Liver (tissue), 9 donors: Measurements from ENCODE around the gene SNAI3. TPM values are rescaled to one million over a fixed set of nuclear protein-coding genes. Genes with fewer than 3 reads are reported as not detected.

Experiments
- DNase-seq: peaks from one replicate; pipeline ENCODE4 v3.0.0-alpha.2; 2017; ENCODE audit warnings: low spot score
- H3K27ac ChIP-seq, 2 donors: one replicate each; pipeline ENCODE4 v1.7.0; 2013; ENCODE audit warnings: inconsistent platforms in 2 of 2, low read length in 2 of 2, control low read depth in 1 of 2, low read depth in 1 of 2, mild to moderate bottlenecking in 1 of 2
- H3K27me3 ChIP-seq, 4 donors: one replicate each; pipeline versions ENCODE4 v1.6.1 to v1.7.0; 2013; ENCODE audit warnings: low read length in 3 of 4, inconsistent platforms in 1 of 4, mild to moderate bottlenecking in 1 of 4, moderate library complexity in 1 of 4; ENCODE audit not compliant: control insufficient read depth in 4 of 4, insufficient read depth in 4 of 4
- H3K36me3 ChIP-seq, 4 donors: one replicate each; pipeline versions ENCODE4 v1.6.1 to v1.7.0; 2013; ENCODE audit warnings: low read length in 3 of 4, mild to moderate bottlenecking in 3 of 4, low read depth in 1 of 4, moderate library complexity in 1 of 4; ENCODE audit not compliant: control insufficient read depth in 4 of 4, insufficient read depth in 3 of 4
- H3K4me1 ChIP-seq, 4 donors: one replicate each; pipeline versions ENCODE4 v1.6.1 to v1.7.0; 2013; ENCODE audit warnings: low read length in 3 of 4, mild to moderate bottlenecking in 3 of 4, moderate library complexity in 1 of 4; ENCODE audit not compliant: control insufficient read depth in 4 of 4, insufficient read depth in 4 of 4
- H3K4me3 ChIP-seq, 3 donors: one replicate each; pipeline versions ENCODE4 v1.6.1 to v1.7.0; 2013; ENCODE audit warnings: low read length in 3 of 3, control low read depth in 1 of 3, low read depth in 1 of 3, mild to moderate bottlenecking in 1 of 3
- H3K9ac ChIP-seq, 2 donors: one replicate each; pipeline ENCODE4 v1.7.0; 2013; ENCODE audit warnings: low read length in 2 of 2, mild to moderate bottlenecking in 2 of 2, moderate library complexity in 2 of 2, control low read depth in 1 of 2, low read depth in 1 of 2
- H3K9me3 ChIP-seq, 4 donors: one replicate each; pipeline versions ENCODE4 v1.6.1 to v1.7.0; 2013; ENCODE audit warnings: low read length in 3 of 4; ENCODE audit not compliant: control insufficient read depth in 4 of 4
- ATF3 ChIP-seq: IDR thresholded peaks from 2 replicates; pipeline ENCODE4 v1.6.1; 2016; ENCODE audit warnings: antibody characterized with exemption
- EGR1 ChIP-seq, 2 donors: IDR thresholded peaks; 2 replicates each; pipeline ENCODE4 v1.6.1; 2016 to 2018; ENCODE audit warnings: antibody characterized with exemption in 2 of 2, low read depth in 2 of 2
- FOXA2 ChIP-seq: IDR thresholded peaks from 2 replicates; pipeline ENCODE4 v1.6.1; 2016; ENCODE audit warnings: antibody characterized with exemption
- GABPA ChIP-seq, 2 donors: IDR thresholded peaks in 1 of 2; conservative IDR thresholded peaks in 1 of 2; 2 replicates each; pipeline ENCODE4 v1.6.1; 2016; ENCODE audit warnings: antibody characterized with exemption in 2 of 2, mild to moderate bottlenecking in 1 of 2, moderate library complexity in 1 of 2
- HNF4A ChIP-seq, 2 donors: conservative IDR thresholded peaks; 2 replicates each; pipeline ENCODE4 v1.6.1; 2016; ENCODE audit warnings: antibody characterized with exemption in 2 of 2, mild to moderate bottlenecking in 2 of 2
- HNF4G ChIP-seq: IDR thresholded peaks from 2 replicates; pipeline ENCODE4 v1.6.1; 2016; ENCODE audit warnings: antibody characterized with exemption
- JUND ChIP-seq, 2 donors: IDR thresholded peaks; 2 replicates each; pipeline ENCODE4 v1.6.1; 2016; ENCODE audit warnings: antibody characterized with exemption in 2 of 2
- NR2F2 ChIP-seq: IDR thresholded peaks from 2 replicates; pipeline ENCODE4 v1.6.1; 2016; ENCODE audit warnings: antibody characterized with exemption
- RAD21 ChIP-seq, 2 donors: IDR thresholded peaks; 2 replicates each; pipeline ENCODE4 v1.6.1; 2016; ENCODE audit warnings: antibody characterized with exemption in 2 of 2, mild to moderate bottlenecking in 2 of 2
- RXRA ChIP-seq, 2 donors: IDR thresholded peaks; 2 replicates each; pipeline ENCODE4 v1.6.1; 2017 to 2018; ENCODE audit warnings: antibody characterized with exemption in 2 of 2, mild to moderate bottlenecking in 1 of 2
- SP1 ChIP-seq: IDR thresholded peaks from 2 replicates; pipeline ENCODE4 v1.6.1; 2018; ENCODE audit warnings: antibody characterized with exemption, mild to moderate bottlenecking
- TAF1 ChIP-seq: conservative IDR thresholded peaks from 2 replicates; pipeline ENCODE4 v1.6.1; 2016; ENCODE audit warnings: antibody characterized with exemption, mild to moderate bottlenecking
- YY1 ChIP-seq: IDR thresholded peaks from 2 replicates; pipeline ENCODE4 v1.6.1; 2016; ENCODE audit warnings: antibody characterized with exemption, mild to moderate bottlenecking
- ZBTB33 ChIP-seq: IDR thresholded peaks from 2 replicates; pipeline ENCODE4 v1.6.1; 2016; ENCODE audit warnings: antibody characterized with exemption
- WGBS: extraction: QIAGEN DNeasy Blood & Tissue Kit; methylation state at CpG from one replicate; pipeline ENCODE4 v1.1.7; 2013; 5-methylcytosine and 5-hydroxymethylcytosine counted together
- polyA plus RNA-seq, 2 donors: library from polyadenylated mRNA; stranded (reverse) in 1 of 2; unstranded in 1 of 2; fragments of 200-250 nt in 1 of 2; fragments of >200 nt in 1 of 2; fragmentation: Nextera tagmentation in 1 of 2; extraction: Ambion mirVana in 1 of 2; gene quantifications; one replicate each; pipeline versions ENCODE4 v1.2.1 to v1.2.3, GENCODE V29; 2013 to 2015
- total RNA-seq, 2 donors: library from RNA; depleted of rRNA; stranded (reverse); fragments of >200 nt; gene quantifications; one replicate each; pipeline ENCODE4 v1.2.3, GENCODE V29; 2014
- TF ChIP-seq, protein P1 (sequence below): IDR thresholded peaks from 2 replicates; pipeline ENCODE4 v1.6.1; 2016; ENCODE audit warnings: antibody characterized with exemption
- TF ChIP-seq, protein P2 (sequence below): fragments of 150-350 bp; IDR thresholded peaks from 2 replicates; pipeline ENCODE4 v1.5.1; 2017; ENCODE audit warnings: improper control_type of control experiment, low read depth, low read length; ENCODE audit not compliant: missing input control
- donor health status: healthy.
- donor health status: healthy.
- donor health status: healthy.
- donor health status: healthy.
- donor health status: healthy.

SNAI3 gene
- total and polyA plus RNA-seq, 4 donors, result 0.05 to 0.48 (median 0.20) TPM

DNA sequence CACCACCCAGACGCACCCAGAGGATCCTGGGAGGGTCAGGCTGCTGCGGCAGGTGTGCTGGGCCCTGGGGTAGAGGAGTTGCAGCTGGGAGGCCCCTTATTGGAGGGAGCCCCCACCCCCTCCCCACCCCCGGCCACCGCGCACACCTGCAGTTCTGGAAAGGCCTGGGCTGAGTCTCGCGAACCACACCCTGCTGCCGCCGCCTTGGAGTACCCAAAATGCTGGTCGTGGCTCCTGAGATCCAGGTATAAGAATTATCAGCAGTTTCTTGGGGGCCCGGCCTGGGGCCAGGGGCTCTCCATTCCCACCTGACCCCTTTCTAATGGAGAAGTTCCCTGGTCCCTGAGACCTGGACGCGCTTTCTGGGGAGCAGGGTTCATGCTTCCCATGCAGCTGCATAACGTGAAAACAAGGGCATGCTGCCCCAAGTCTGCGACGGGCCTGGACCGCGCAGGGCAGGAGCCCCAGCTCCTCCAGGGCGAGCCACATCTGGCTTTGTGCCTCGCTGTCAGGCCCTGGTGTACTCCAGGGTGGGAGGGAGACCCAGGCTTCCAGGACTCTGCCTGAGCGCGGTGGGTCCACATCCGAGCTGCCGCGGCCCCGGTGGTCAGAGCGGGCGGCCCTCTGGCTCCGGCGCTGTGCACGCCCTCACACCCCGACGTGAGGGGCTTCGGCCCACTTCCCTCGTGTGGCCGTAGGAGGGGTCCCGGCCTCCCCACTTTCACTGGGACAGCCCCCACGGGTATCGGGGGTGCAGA is 7.3 kb upstream of the SNAI3 start:
- Histone ChIP-seq H3K4me3 (no peak overlapping the region), H3K27ac (no peak overlapping the region), H3K4me1 (no peaks in the 10 kb centered on the region), H3K9me3 (no peaks in the 10 kb centered on the region), H3K36me3 (peaks cover 2 to 12% (median 4%) of the 10 kb centered on the region in 4 donors), H3K27me3 (no peaks in the 10 kb centered on the region), H3K9ac (no peak overlapping the region)
- DNase-seq, result no peak
- WGBS, result 90% methylated on average over 39 of the region's 39 CpGs
- TF ChIP-seq FOXA2 (no peak), ATF3 (no peak), TAF1 (no peak), EGR1 (IDR thresholded peaks at IDR 0.05; ENCODE audit: low read depth in 2 of 2) (no peak), JUND (IDR thresholded peaks at IDR 0.05) (no peak), NR2F2 (no peak), GABPA (IDR thresholded peaks at IDR 0.05 in 1 of 2, conservative IDR thresholded peaks at IDR 0.05 in 1 of 2) (no peak), HNF4A (conservative IDR thresholded peaks at IDR 0.05) (no peak), ZBTB33 (no peak), RAD21 (IDR thresholded peaks at IDR 0.05) (no peak), SP1 (no peak)
- TF ChIP-seq, protein P1, sequence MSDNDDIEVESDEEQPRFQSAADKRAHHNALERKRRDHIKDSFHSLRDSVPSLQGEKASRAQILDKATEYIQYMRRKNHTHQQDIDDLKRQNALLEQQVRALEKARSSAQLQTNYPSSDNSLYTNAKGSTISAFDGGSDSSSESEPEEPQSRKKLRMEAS, result no peak

DNA sequence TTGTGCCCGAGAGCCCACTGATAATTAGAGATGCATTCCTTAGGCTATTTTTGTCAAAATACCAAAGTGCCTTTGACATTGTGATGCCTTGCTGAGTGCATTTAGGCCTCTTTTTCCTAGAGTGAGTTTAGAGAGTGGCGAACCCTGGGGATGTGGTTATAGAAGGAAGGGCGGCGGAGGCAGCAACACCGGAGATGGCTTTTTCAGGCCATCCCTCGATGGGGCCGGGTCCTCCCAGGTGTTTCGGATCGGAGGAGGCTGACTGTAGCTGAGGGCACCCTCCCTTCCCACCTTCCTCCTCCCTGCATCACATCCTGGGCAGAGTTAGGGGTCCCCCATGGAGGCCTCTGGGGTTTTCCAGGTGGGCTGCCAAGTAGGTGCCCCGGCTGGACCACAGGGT is 6.6 kb upstream of the SNAI3 start:
- Histone ChIP-seq H3K27me3 (no peaks in the 10 kb centered on the region), H3K9me3 (no peaks in the 10 kb centered on the region), H3K9ac (no peak overlapping the region), H3K4me1 (peaks cover 0 to 4% (median 0%) of the 10 kb centered on the region in 4 donors), H3K36me3 (peaks cover 2 to 7% (median 4%) of the 10 kb centered on the region in 4 donors), H3K27ac (no peak overlapping the region), H3K4me3 (no peak overlapping the region)
- 94% methylated on average over 10 of the region's 10 CpGs for WGBS
- no peak for DNase-seq
- TF ChIP-seq FOXA2 (no peak), JUND (IDR thresholded peaks at IDR 0.05) (no peak), GABPA (IDR thresholded peaks at IDR 0.05 in 1 of 2, conservative IDR thresholded peaks at IDR 0.05 in 1 of 2) (no peak), RXRA (IDR thresholded peaks at IDR 0.05) (no peak)

DNA sequence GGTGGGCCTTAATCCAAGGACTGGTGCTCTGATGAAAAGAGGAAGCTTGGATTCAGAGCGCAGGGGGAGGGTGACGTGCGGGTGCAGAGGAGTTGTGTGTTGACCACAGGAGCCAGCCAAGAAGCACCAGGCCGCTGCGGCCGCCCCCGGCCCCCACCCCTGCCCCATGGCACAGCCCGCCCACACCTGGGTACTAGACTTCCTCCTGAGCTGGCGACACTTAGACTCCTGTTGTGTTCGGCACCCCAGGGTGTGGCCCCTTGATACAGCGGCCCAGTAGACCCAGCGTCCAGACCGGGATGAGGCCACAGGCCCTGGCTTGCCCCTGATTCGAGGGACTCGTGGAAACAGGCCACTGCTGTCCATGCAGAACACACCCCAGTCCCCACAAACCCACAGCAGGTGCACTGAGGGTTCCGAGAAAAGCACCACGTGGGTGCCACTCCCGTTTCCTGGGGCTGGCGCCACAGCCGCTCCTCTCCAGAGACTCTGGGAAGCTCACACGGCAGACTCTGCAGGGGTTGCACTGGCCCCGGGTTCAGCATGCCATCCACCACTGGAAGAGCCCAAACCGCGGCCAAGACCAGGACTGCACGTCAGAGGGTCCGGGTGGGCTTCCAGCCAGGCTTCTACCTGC is 5.7 kb upstream of the SNAI3 start:
- no peak for DNase-seq
- TF ChIP-seq GABPA (IDR thresholded peaks at IDR 0.05 in 1 of 2, conservative IDR thresholded peaks at IDR 0.05 in 1 of 2) (no peak), HNF4A (conservative IDR thresholded peaks at IDR 0.05) (no peak), HNF4G (no peak), EGR1 (IDR thresholded peaks at IDR 0.05; ENCODE audit: low read depth in 2 of 2) (no peak), YY1 (no peak), RXRA (IDR thresholded peaks at IDR 0.05) (no peak), JUND (IDR thresholded peaks at IDR 0.05) (no peak), RAD21 (IDR thresholded peaks at IDR 0.05) (no peak), SP1 (no peak), ATF3 (no peak), ZBTB33 (no peak), NR2F2 (no peak)
- TF ChIP-seq, protein P2, sequence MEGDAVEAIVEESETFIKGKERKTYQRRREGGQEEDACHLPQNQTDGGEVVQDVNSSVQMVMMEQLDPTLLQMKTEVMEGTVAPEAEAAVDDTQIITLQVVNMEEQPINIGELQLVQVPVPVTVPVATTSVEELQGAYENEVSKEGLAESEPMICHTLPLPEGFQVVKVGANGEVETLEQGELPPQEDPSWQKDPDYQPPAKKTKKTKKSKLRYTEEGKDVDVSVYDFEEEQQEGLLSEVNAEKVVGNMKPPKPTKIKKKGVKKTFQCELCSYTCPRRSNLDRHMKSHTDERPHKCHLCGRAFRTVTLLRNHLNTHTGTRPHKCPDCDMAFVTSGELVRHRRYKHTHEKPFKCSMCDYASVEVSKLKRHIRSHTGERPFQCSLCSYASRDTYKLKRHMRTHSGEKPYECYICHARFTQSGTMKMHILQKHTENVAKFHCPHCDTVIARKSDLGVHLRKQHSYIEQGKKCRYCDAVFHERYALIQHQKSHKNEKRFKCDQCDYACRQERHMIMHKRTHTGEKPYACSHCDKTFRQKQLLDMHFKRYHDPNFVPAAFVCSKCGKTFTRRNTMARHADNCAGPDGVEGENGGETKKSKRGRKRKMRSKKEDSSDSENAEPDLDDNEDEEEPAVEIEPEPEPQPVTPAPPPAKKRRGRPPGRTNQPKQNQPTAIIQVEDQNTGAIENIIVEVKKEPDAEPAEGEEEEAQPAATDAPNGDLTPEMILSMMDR, result no peak
- TF ChIP-seq, protein P1, result no peak
- no peaks in the 10 kb centered on the region for H3K27me3 ChIP-seq
- H3K9ac ChIP-seq, result no peak overlapping the region
- peaks cover 0 to 11% (median 2%) of the 10 kb centered on the region in 4 donors for H3K4me1 ChIP-seq
- H3K27ac ChIP-seq, result no peak overlapping the region
- WGBS, result 75% methylated on average over 26 of the region's 26 CpGs
- H3K36me3 ChIP-seq, result peaks cover 0 to 2% (median under 1%) of the 10 kb centered on the region in 4 donors
- H3K4me3 ChIP-seq, result no peak overlapping the region
- no peaks in the 10 kb centered on the region for H3K9me3 ChIP-seq
